K562 (cell line): ENCODE results near the gene ELK4. TPM values are rescaled to one million over a fixed set of nuclear protein-coding genes. Genes with fewer than 3 reads are reported as not detected.

ENCODE experiments used
- E2F4 ChIP-seq: sonication (generic); formaldehyde crosslinking; IDR thresholded peaks from 2 replicates; pipeline ENCODE4 v1.8.0; 2022; ENCODE audit warnings: mild to moderate bottlenecking, low read depth, missing genetic modification reagents
- ESRRA ChIP-seq: fragments of 450-650 bp; IDR thresholded peaks from 2 replicates; pipeline ENCODE4 v1.6.1; 2014; ENCODE audit warnings: low read depth, mild to moderate bottlenecking, moderate library complexity, borderline replicate concordance
- ETS2 ChIP-seq: IDR thresholded peaks from 2 replicates; pipeline ENCODE4 v1.6.1; 2016; ENCODE audit warnings: borderline replicate concordance, missing genetic modification characterization, mild to moderate bottlenecking, moderate library complexity, missing compliant biosample characterization; ENCODE audit not compliant: poor library complexity, severe bottlenecking
- FOXJ3 ChIP-seq: sonication (generic); formaldehyde crosslinking; IDR thresholded peaks from 2 replicates; pipeline ENCODE4 v1.4.0; 2020; ENCODE audit warnings: mild to moderate bottlenecking, missing genetic modification reagents
- GTF2A2 ChIP-seq: IDR thresholded peaks from 2 replicates; pipeline ENCODE4 v1.6.1; 2016; ENCODE audit warnings: mild to moderate bottlenecking, missing genetic modification characterization, missing compliant biosample characterization
- MLX ChIP-seq, 2 experiments: fragments of 450-650 bp in 1 of 2; sonication (generic) in 1 of 2; formaldehyde crosslinking; conservative IDR thresholded peaks; 2 replicates each; pipeline versions ENCODE4 v1.4.0 to v1.8.1; 2020 to 2022; ENCODE audit warnings: mild to moderate bottlenecking in 1 of 2, missing genetic modification reagents in 1 of 2
- RERE ChIP-seq: sonication (generic); formaldehyde crosslinking; IDR thresholded peaks from 2 replicates; pipeline ENCODE4 v1.8.0; 2023; ENCODE audit warnings: missing genetic modification reagents, mild to moderate bottlenecking, borderline replicate concordance
- SFPQ ChIP-seq: fragments of 200-400 bp; formaldehyde crosslinking; IDR thresholded peaks from 2 replicates; pipeline ENCODE4 v1.6.1; 2017; ENCODE audit warnings: mild to moderate bottlenecking, low read depth, low read length, moderate library complexity
- SLC30A9 ChIP-seq: fragments of 250-450 bp; sonication (Bioruptor Pico); IDR thresholded peaks from 2 replicates; pipeline ENCODE4 v1.8.0; 2022; ENCODE audit warnings: mild to moderate bottlenecking, moderate library complexity
- ZNF280A ChIP-seq: fragments of 450-650 bp; IDR thresholded peaks from 2 replicates; pipeline ENCODE4 v1.6.1; 2018; ENCODE audit warnings: mild to moderate bottlenecking, low read depth; ENCODE audit not compliant: partially characterized antibody
- polyA plus RNA-seq, 8 experiments: library from polyadenylated mRNA; depleted of rRNA in 4 of 8; stranded (reverse) in 5 of 8; unstranded in 3 of 8; fragments of >200 nt; fragmentation: Nextera tagmentation in 2 of 8; fragmentation: Illumina TruSeq in 1 of 8; extraction: Ambion mirVana in 2 of 8; extraction: Trizol in 1 of 8; gene quantifications; 2 replicates each; pipeline versions ENCODE4 v1.2.1 to v1.2.3, GENCODE V29; 2011 to 2014; ENCODE audit warnings: inconsistent platforms in 1 of 8, missing spikeins in 1 of 8
- total RNA-seq, 7 experiments: library from RNA; depleted of rRNA in 6 of 7; stranded (reverse); fragments of >200 nt in 6 of 7; fragmentation: Illumina TruSeq in 2 of 7; extraction: Trizol in 2 of 7; gene quantifications; 2 replicates each; pipeline versions ENCODE4 v1.2.1 to v1.2.3, GENCODE V29; 2011 to 2021; ENCODE audit warnings: low replicate concordance in 1 of 7
- TF ChIP-seq, protein P1 (sequence below): fragments of 450-650 bp; IDR thresholded peaks from 2 replicates; pipeline ENCODE4 v1.7.1; 2018; ENCODE audit warnings: mild to moderate bottlenecking, low read depth; ENCODE audit not compliant: partially characterized antibody

ELK4 gene
- total and polyA plus RNA-seq, 9 of the 15 experiments (the other 6 are each of a cell fraction or from before 2014, with no cell fraction given), result 2.0 to 21.7 (median 9.2) TPM

DNA sequence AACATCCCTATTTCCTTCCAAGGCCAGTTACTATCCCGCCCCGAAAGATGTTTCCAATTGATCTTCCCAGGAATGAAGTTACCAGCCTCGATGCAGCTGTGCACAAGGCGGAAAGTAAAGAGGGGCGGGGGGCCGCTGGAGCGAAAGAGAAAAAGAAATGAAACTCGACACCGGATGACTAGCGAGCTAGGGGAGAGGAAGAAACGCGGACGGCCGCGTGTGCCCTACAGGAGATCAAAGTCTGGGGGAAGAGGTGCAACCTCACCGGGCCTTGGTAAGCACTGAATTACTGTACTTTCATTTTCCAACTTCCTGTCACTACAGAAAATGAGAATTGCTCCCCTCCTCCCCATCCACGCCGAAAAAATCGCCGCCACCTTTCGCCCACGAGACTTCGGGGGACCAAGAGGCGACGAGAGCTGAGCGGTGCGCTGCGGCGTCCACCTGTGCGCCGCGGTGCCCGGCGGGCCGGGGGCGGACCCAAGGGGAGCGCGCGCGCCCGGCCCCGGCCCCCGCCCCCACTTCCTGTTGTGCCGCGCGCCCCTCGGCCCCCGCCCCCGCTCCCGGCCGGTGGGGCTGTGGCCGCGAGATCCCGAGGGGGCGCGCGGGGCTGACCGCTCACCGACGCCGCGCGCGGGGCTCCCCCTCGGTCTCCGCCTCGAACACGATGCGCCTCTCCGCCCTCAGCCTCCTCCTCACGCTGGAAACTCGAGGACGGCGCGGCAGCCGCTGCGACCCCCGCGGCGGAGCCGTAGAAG lies 622 bp downstream of the ELK4 start (continued):
- TF ChIP-seq ESRRA (peak; percentile 50; the same call in 1 of the 2 replicates), FOXJ3 (no peak), MLX (CRISPR knock-in tag; conservative IDR thresholded peaks at IDR 0.05) (no peak), RERE (CRISPR knock-in tag) (no peak), GTF2A2 (no peak), ETS2 (tag) (no peak), ZNF280A (no peak), E2F4 (CRISPR knock-in tag) (no peak), SLC30A9 (no peak), SFPQ (no peak)
- TF ChIP-seq, protein P1, sequence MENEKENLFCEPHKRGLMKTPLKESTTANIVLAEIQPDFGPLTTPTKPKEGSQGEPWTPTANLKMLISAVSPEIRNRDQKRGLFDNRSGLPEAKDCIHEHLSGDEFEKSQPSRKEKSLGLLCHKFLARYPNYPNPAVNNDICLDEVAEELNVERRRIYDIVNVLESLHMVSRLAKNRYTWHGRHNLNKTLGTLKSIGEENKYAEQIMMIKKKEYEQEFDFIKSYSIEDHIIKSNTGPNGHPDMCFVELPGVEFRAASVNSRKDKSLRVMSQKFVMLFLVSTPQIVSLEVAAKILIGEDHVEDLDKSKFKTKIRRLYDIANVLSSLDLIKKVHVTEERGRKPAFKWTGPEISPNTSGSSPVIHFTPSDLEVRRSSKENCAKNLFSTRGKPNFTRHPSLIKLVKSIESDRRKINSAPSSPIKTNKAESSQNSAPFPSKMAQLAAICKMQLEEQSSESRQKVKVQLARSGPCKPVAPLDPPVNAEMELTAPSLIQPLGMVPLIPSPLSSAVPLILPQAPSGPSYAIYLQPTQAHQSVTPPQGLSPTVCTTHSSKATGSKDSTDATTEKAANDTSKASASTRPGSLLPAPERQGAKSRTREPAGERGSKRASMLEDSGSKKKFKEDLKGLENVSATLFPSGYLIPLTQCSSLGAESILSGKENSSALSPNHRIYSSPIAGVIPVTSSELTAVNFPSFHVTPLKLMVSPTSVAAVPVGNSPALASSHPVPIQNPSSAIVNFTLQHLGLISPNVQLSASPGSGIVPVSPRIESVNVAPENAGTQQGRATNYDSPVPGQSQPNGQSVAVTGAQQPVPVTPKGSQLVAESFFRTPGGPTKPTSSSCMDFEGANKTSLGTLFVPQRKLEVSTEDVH, result peak; percentile 61
